CD4-positive, alpha-beta T cell treated with Interleukin-15 for 4 hours (primary cell): ENCODE measurements around the gene INTS12.

Experiments
- DNase-seq: peaks from one replicate; pipeline ENCODE4 v3.0.0-alpha.2; 2020; ENCODE audit warnings: low spot score

Gene INTS12

DNA sequence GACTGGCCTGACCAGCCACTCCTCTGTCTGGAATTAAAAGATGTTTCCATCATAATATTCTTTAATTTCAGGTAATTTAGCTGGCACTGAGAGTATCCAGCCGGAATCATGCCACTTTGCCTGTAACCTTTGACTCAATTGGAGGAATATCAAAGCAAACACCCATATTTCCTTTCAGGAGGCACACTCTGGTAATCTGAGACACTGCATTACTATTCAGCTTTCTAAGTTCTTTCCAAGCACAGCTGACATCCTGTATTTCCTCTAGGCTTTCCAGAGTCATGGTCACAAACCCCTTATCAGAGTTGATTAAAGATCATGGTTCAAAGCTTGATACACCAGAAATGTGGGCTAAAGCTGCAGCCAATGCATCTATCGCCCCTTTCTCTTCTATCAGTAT lies 29.3 kb downstream of the INTS12 start:
- DNase-seq: no peak

DNA sequence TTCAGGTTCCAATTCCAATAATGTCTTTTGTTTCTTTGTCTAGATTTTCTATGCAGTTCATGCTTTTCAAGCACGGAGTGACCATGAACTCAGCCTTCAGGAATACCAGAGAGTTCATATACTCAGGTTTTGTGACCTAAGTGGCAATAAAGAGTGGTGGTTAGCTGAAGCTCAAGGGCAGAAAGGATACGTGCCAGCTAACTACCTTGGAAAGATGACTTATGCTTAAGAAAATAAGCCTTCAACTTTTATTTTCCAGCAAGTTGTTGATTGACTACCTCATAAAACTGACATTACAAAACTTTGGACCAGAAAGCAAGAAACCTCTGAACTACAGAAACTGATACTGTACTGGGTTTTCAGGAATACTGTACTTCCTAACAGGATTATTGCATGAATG lies 30.8 kb downstream of the INTS12 start:
- DNase-seq: no peak

DNA sequence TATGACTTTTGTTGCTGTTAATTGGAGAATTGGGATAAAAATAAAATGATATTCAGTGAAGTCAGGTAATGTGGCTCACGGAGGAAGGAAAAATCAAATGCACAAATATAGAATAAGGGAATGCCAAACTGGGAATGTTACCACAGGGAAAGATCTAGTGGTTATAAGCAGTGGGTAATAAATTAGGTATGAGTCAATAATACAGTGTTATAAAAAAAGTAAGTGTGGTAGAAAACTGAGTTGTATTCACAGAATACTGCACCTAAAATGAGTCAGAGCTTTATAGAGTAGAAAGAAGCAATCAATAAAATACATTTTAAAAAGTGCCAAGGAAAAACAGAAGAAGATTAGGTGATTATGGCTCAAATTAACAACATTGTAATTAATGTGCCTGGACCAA lies 34.5 kb downstream of the INTS12 start:
- no peak for DNase-seq

- DNase-seq: no peak
Measured at GRCh38 chr4:105671301-105671700, 37.2 kb downstream of the INTS12 start.

DNA sequence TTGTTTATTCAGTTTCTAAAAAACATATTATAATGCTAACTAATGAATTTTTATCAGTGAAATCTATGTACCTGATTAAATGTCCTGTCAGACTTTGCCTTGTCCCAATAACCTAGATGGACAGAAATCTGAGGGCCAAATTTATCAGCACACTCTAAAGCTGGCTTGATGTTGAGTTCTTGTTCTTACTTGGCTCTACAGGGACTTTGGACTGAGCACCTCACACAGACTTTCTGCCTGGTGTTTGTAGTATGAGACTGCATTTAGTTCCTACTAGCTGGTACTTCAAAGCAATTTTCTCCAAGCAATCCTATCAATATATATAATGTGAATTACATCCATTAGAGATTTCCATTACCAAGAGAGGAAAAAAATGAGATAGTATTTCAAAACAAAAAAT lies 37.8 kb downstream of the INTS12 start:
- DNase-seq: no peak

DNA sequence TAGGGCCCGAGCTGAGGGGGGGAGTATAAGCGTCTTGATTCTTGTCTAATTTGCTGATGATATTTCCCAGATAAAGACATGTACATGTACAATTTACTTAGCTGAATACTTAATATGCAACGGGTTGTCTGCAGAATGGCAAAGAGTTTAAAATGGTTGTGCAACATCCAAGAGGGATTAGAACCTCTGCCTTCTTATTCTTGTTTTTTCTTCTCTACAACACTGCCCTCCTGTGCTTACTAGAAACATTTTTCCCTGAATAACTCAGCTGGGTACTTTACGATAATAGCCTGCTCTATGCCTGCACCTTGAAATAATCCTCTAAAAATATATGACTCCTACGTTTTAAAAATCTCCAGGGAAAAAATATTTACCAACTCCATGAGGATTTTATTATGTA lies 41.8 kb downstream of the INTS12 start:
- DNase-seq: no peak

- DNase-seq: no peak
Measured at GRCh38 chr4:105662935-105663675, 45.4 kb downstream of the INTS12 start.

- no peak for DNase-seq
Measured at GRCh38 chr4:105661028-105661427, 47.5 kb downstream of the INTS12 start.

GRCh38 chr4:105659190-105659589 lies 49.3 kb downstream of the INTS12 start:
- DNase-seq: no peak

- DNase-seq: no peak
Measured at GRCh38 chr4:105657117-105657765, 51.2 kb downstream of the INTS12 start.

- DNase-seq: no peak
Measured at GRCh38 chr4:105652286-105652888, 56.1 kb downstream of the INTS12 start.

DNA sequence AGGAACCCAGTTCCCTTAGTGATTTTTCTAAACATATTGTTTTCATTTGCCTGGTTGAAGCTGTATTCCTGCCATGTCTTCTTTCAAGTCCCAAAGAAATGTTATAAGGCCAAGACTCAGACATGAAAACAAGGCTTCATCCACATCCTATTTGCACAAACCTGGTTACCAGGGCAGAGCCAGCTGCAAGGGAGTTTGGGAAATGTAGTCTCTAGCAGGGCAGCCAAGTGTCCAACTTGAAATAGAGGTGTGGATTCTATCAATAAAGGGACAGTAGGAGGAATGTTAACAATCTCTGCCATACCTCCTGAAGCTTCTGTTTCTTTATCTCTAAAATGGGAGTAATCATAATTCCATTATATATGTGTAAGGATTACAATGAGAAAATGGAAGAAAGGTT lies 56.6 kb downstream of the INTS12 start:
- no peak for DNase-seq

DNA sequence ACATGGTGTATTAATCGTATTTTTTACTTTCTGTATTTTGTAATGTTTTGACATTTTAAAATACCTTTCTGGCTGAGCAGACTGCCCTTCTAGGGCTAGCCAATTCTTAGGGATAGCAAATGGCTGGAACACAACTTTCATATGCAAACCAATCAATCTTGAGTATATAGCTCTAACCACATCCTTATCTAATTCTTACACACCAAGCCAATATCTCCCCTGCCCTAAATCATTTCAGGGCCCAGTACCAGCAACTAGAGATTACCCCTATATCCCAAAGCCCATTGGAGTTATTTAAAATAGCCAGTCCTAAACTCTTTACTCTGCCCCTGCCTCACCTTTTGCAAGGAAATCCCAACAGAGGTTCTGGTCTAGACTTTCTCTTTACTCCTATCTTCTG lies 58.3 kb downstream of the INTS12 start:
- no peak for DNase-seq

DNA sequence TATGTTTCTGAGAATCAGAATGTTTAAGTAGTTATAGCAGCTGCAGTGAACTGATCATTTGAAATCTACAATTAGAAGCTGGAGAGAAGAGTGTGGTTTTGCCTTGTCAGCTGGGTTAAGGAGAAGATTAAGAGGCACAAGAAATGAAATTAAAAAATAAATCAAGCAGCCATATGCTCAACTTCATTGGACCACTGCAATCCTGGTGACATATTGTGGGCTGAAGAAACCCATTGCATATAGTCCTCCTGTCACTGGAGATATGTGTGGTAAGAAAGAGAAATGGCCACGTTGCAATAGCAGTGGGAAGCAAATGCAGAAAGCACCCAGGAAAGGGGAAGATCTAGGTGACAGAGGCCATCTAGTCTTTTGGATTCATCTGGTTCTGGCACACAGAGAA lies 63.0 kb downstream of the INTS12 start:
- DNase-seq: no peak

DNA sequence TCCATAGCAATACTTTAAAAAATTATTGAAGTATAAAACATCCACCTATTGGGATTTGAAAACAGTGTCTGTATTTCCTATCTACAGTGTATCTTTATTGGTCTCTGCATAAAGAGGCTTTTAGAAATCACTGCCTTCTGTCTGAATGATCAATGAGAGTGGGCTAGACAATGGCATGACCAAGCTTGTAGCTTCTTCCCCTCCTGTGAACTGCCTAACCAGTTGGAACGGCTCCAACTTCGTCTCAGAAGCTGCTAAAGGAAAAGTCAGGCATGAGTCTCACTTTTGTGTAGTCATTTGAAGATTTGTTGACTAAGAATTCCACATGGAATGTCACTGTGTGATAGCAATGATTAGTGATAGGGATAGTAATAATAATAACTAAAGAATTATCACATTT lies 64.2 kb downstream of the INTS12 start:
- no peak for DNase-seq

DNA sequence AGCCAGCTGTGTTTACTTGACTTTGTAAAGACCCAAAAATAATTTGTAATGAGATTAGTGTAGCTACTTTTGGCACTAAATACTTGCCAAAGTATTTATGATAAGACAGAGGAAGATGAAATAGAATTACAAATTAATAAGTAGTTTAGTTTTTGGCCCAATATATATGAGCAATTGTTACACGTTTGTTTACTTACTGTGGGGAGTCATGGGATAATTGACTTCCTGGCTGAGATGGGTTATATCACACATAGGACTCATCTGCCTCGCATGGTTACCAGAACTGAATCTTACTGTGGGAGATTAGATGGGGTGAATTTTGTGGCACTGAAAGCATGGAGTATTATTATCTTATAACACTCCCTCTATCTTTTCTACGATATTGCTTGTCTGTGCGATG lies 66.6 kb downstream of the INTS12 start:
- DNase-seq: no peak

DNA sequence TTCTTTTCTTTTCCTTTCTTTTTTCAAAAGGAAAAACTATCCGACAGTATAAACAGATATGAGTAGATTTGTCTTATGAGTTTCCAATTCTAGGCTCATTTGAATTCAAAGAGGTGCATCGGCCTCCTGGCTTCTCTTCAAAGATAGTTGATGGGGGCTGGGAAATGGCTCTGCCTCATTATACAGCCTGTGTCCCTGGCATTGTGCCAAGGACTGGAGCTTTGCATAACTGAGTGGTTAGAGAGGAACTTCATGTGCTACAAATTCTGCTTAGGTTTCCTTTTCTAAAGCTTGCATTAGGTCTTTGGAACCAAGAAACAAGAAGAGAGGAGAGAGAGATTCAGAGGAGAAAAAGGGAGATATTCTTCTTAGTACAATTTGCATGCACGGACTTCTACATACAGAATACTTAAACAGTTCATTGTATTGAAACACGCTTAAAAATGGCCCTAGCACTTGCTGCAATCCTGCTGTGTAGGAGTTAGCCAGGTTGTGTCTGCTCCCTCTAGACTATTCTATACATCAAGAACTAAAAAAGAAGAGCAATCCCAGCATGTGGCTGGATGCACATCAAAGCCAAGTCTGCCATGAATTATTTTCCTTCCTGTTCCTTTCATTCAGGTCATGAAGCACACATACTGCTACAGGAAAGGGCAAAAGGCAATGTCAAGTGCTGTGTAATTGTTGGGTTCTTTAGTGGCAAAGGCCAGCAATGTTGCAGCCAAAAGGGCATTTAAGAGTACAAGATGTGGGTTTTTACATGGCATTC lies 70.9 kb downstream of the INTS12 start:
- DNase-seq: no peak

DNA sequence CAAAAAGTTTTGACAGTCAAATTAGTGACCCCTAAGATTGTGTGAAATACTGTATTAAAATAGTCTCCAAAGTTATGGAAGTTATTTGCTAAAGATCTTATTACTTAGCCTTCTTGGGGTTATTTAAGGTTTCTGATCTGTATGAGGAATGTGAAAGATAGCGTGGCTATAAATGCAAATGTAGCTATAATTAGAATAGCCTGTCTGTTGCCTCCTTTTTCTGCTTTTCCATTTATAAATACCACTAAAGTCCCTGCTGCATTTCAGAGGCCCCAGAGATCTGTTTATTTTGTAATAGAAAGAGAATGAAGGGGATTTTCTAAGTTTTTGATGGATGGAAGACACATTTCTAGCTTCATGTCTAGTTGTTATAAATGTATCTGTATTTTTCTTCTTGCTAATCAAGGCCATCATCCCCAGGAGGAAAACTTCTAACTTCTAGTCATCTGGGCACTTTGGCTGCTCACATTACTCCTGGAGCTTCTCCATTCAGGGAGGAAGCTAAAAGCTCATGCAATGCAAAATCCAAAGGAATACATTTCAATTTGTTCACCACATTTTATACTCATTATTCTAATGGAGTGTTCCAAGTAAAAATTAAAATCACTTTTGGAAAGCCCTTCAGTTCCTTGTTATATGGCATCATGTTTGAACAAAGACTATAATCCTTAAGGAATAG lies 73.9 kb downstream of the INTS12 start:
- DNase-seq: no peak

GRCh38 chr4:105633241-105633640 lies 75.2 kb downstream of the INTS12 start:
- no peak for DNase-seq
